Activated naive CD8-positive, alpha-beta T cell (primary cell): ENCODE measurements around the gene HIBCH.
"Not testable (repeated sequence)": the region's sequence is repeated elsewhere in the genome, so short reads cannot be mapped to it uniquely, and the experiment has no call there.

Experiments used
- H3K27ac Mint-ChIP-seq: one replicate; pipeline ENCODE4 v1.8.0; 2021; ENCODE audit warnings: mixed read lengths
- H3K27me3 Mint-ChIP-seq: one replicate; pipeline ENCODE4 v1.8.0; 2021; ENCODE audit warnings: mixed read lengths
- H3K36me3 Mint-ChIP-seq: one replicate; pipeline ENCODE4 v1.8.0; 2021; ENCODE audit warnings: mixed read lengths
- H3K4me1 Mint-ChIP-seq: one replicate; pipeline ENCODE4 v1.8.0; 2021; ENCODE audit warnings: low read depth, mixed read lengths
- H3K4me3 Mint-ChIP-seq: one replicate; pipeline ENCODE4 v1.8.0; 2021; ENCODE audit warnings: mild to moderate bottlenecking, mixed read lengths
- H3K9me3 Mint-ChIP-seq: one replicate; pipeline ENCODE4 v1.8.0; 2021; ENCODE audit warnings: low read depth, mixed read lengths

The HIBCH gene

DNA sequence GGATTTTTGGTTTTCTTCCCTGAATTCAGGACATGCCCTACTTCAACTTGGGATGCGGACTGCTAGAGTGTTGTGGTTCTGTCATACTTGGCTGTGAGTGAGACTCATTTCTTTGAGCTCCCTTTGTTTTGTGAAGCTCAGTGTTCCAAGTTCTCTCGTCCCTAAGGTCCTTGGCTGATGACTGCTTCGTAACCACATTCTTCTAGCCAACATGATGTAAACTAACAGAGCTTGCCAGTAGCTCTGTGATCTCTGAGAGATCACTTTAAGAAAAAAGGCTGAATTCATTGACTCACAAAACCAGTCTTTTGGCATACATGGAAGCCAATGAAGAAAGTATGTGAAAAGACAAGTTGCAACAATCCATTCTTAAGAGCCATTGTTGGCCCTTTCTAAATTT lies 160.2 kb downstream of the HIBCH start:
- no peaks in the 10 kb centered on the region for H3K4me1 Mint-ChIP-seq
- no peaks in the 10 kb centered on the region for H3K36me3 Mint-ChIP-seq
- peaks cover 3% of the 10 kb centered on the region for H3K27me3 Mint-ChIP-seq
- no peak overlapping the region for H3K27ac Mint-ChIP-seq
- H3K4me3 Mint-ChIP-seq: no peak overlapping the region
- no peaks in the 10 kb centered on the region for H3K9me3 Mint-ChIP-seq

GRCh38 chr2:190158798-190159434 lies 160.7 kb downstream of the HIBCH start:
- no peaks in the 10 kb centered on the region for H3K36me3 Mint-ChIP-seq
- H3K27me3 Mint-ChIP-seq: peaks cover 4% of the 10 kb centered on the region
- H3K27ac Mint-ChIP-seq: no peak overlapping the region
- no peaks in the 10 kb centered on the region for H3K4me1 Mint-ChIP-seq
- no peak overlapping the region for H3K4me3 Mint-ChIP-seq
- no peaks in the 10 kb centered on the region for H3K9me3 Mint-ChIP-seq

- H3K4me1 Mint-ChIP-seq, H3K27me3 Mint-ChIP-seq, H3K27ac Mint-ChIP-seq, H3K9me3 Mint-ChIP-seq, H3K4me3 Mint-ChIP-seq, H3K36me3 Mint-ChIP-seq: not testable (repeated sequence)
Observed at GRCh38 chr2:190157613-190158528, 161.8 kb downstream of the HIBCH start.

- Mint-ChIP-seq H3K9me3 (no peaks in the 10 kb centered on the region), H3K27ac (no peak overlapping the region), H3K4me3 (no peak overlapping the region), H3K4me1 (no peaks in the 10 kb centered on the region), H3K27me3 (peaks cover 2% of the 10 kb centered on the region), H3K36me3 (peaks cover 5% of the 10 kb centered on the region)
Observed at GRCh38 chr2:190156530-190157212, 163.0 kb downstream of the HIBCH start.
